ENCODE results near the gene APBB3.
A peak's percentile ranks its signal among the peaks of the same experiment; 100 is the strongest.

DNA sequence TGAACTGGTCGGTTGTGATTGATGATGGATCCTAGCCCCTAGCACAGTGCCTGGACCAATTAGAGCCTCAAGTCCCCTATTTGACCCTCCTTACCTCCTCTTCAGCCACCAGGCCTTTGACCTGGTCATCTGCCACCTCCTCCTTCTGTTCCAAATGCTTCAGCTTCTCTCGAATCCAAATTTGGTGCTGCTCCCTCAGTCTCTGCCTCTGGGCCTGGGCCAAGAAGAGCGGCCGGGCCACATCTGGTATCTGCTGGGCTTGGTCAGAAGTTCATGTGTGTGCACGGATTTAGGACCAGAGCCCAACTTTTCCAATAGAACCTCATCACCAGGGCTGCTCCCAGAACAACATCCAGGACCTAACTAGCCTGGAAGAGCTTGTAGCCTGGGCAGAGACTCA, 6.7 kb upstream of the APBB3 start:
- TF ChIP-seq POLR2A (IDR thresholded peaks at IDR 0.05; ENCODE audit: low read depth): no peak
- TF ChIP-seq, protein P1, sequence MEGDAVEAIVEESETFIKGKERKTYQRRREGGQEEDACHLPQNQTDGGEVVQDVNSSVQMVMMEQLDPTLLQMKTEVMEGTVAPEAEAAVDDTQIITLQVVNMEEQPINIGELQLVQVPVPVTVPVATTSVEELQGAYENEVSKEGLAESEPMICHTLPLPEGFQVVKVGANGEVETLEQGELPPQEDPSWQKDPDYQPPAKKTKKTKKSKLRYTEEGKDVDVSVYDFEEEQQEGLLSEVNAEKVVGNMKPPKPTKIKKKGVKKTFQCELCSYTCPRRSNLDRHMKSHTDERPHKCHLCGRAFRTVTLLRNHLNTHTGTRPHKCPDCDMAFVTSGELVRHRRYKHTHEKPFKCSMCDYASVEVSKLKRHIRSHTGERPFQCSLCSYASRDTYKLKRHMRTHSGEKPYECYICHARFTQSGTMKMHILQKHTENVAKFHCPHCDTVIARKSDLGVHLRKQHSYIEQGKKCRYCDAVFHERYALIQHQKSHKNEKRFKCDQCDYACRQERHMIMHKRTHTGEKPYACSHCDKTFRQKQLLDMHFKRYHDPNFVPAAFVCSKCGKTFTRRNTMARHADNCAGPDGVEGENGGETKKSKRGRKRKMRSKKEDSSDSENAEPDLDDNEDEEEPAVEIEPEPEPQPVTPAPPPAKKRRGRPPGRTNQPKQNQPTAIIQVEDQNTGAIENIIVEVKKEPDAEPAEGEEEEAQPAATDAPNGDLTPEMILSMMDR (IDR thresholded peaks at IDR 0.05): no peak
- TF ChIP-seq EP300 (IDR thresholded peaks at IDR 0.05): no peak
- TF ChIP-seq POLR2AphosphoS5 (IDR thresholded peaks at IDR 0.05): peak in 1 of 2 donors; percentile 31
